ENCODE measurements around the gene SMOC2.

Gene SMOC2

DNA sequence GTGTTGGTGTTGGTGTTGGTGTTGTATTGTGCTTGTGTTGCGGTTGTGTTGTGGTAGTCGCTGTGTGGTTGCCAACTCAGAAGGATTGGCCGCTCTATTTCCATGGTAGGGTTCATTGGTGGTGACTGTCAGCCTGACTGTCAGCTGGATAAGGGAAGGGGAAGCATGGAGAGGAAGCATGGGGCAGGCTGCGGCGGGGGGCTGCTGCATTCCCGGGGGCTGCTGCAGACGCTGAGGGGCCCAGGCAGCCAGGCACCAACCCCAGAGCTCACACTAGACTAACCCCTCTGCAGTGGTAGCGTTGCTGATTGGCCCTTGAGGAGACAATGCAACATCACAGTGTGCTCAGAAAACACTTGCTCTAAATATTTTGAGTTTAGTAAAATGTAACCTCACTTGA is 199.2 kb downstream of the SMOC2 start:
- ChIA-PET POLR2A (no interaction called here), CTCF (interaction anchor here (0.7 to 1.0 kb wide), 2 partner anchors 149 to 269 kb away, joined by 3 to 4 read pairs; no protein-coding TSS in a partner anchor)
- TF ChIP-seq ZNF292 (tag by site-specific recombination; IDR thresholded peaks at IDR 0.05; ENCODE audit: borderline replicate concordance, low read depth) (no peak), ZNF473 (tag by site-specific recombination; IDR thresholded peaks at IDR 0.05) (no peak), ZNF76 (tag by site-specific recombination; IDR thresholded peaks at IDR 0.05; ENCODE audit: borderline replicate concordance, low read depth) (no peak), ZNF768 (tag by site-specific recombination; IDR thresholded peaks at IDR 0.05) (no peak), ZNF184 (tag by site-specific recombination; IDR thresholded peaks at IDR 0.05) (no peak), ZIC2 (tag by site-specific recombination; IDR thresholded peaks at IDR 0.05) (no peak), BCL11B (tag by site-specific recombination; IDR thresholded peaks at IDR 0.05; ENCODE audit: low read depth) (no peak), SETDB1 (IDR thresholded peaks at IDR 0.05; ENCODE audit: insufficient read length, low read length) (no peak), ZNF266 (tag by site-specific recombination; IDR thresholded peaks at IDR 0.05; ENCODE audit: low read depth) (no peak), ZNF202 (tag by site-specific recombination; IDR thresholded peaks at IDR 0.05; ENCODE audit: borderline replicate concordance) (no peak), GLIS1 (tag by site-specific recombination; IDR thresholded peaks at IDR 0.05) (no peak)
- TF ChIP-seq, protein P1, sequence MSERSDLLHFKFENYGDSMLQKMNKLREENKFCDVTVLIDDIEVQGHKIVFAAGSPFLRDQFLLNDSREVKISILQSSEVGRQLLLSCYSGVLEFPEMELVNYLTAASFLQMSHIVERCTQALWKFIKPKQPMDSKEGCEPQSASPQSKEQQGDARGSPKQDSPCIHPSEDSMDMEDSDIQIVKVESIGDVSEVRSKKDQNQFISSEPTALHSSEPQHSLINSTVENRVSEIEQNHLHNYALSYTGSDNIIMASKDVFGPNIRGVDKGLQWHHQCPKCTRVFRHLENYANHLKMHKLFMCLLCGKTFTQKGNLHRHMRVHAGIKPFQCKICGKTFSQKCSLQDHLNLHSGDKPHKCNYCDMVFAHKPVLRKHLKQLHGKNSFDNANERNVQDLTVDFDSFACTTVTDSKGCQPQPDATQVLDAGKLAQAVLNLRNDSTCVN (tag by site-specific recombination; optimal IDR thresholded peaks at IDR 0.05), result no peak
- TF ChIP-seq, protein P2, sequence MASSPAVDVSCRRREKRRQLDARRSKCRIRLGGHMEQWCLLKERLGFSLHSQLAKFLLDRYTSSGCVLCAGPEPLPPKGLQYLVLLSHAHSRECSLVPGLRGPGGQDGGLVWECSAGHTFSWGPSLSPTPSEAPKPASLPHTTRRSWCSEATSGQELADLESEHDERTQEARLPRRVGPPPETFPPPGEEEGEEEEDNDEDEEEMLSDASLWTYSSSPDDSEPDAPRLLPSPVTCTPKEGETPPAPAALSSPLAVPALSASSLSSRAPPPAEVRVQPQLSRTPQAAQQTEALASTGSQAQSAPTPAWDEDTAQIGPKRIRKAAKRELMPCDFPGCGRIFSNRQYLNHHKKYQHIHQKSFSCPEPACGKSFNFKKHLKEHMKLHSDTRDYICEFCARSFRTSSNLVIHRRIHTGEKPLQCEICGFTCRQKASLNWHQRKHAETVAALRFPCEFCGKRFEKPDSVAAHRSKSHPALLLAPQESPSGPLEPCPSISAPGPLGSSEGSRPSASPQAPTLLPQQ (tag by site-specific recombination; IDR thresholded peaks at IDR 0.05), result no peak
- TF ChIP-seq, protein P3, sequence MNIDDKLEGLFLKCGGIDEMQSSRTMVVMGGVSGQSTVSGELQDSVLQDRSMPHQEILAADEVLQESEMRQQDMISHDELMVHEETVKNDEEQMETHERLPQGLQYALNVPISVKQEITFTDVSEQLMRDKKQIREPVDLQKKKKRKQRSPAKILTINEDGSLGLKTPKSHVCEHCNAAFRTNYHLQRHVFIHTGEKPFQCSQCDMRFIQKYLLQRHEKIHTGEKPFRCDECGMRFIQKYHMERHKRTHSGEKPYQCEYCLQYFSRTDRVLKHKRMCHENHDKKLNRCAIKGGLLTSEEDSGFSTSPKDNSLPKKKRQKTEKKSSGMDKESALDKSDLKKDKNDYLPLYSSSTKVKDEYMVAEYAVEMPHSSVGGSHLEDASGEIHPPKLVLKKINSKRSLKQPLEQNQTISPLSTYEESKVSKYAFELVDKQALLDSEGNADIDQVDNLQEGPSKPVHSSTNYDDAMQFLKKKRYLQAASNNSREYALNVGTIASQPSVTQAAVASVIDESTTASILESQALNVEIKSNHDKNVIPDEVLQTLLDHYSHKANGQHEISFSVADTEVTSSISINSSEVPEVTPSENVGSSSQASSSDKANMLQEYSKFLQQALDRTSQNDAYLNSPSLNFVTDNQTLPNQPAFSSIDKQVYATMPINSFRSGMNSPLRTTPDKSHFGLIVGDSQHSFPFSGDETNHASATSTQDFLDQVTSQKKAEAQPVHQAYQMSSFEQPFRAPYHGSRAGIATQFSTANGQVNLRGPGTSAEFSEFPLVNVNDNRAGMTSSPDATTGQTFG (tag by site-specific recombination; IDR thresholded peaks at IDR 0.05; ENCODE audit: borderline replicate concordance), result no peak
- H3K4me1 ChIP-seq (ENCODE audit: control insufficient read depth, insufficient read depth, low read length), result no peaks in the 10 kb centered on the region
- H3K9me3 ChIP-seq (ENCODE audit: control insufficient read depth, insufficient read depth, low read depth, low read length), result no peaks in the 10 kb centered on the region
- no peak overlapping the region for H3K4me3 ChIP-seq (ENCODE audit: low read depth, low read length)
- H3K27ac ChIP-seq (ENCODE audit: extremely low read depth, low read depth, low read length), result no peak overlapping the region
- H3K36me3 ChIP-seq (ENCODE audit: control insufficient read depth in 2 of 2, insufficient read depth in 1 of 2, low read length in 2 of 2), result no peaks in the 10 kb centered on the region

DNA sequence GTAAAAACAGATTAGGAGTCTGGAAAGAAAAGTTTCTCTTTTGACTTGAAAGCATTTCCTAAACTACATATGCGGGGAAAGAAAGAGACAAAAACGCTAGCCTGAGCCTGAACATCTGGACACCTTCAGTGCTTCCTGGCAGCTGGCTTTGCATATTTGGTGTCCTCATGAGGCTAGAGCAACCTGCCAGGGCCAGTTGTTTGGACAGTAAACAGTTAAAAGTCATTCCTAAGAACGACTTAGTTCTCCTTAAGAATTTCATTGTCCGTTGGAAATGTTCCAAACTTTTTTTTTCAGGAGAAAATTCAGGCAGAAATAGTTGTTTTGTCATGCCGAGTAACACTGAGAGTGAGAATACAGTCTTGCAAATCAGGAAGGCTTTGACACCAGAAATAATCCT is 199.8 kb downstream of the SMOC2 start:
- Histone ChIP-seq H3K36me3 (ENCODE audit: control insufficient read depth in 2 of 2, insufficient read depth in 1 of 2, low read length in 2 of 2) (no peaks in the 10 kb centered on the region), H3K27ac (ENCODE audit: extremely low read depth, low read depth, low read length) (no peak overlapping the region), H3K4me1 (ENCODE audit: control insufficient read depth, insufficient read depth, low read length) (no peaks in the 10 kb centered on the region), H3K9me3 (ENCODE audit: control insufficient read depth, insufficient read depth, low read depth, low read length) (no peaks in the 10 kb centered on the region), H3K4me3 (ENCODE audit: low read depth, low read length) (no peak overlapping the region)
- ChIA-PET CTCF (interaction anchor here (0.7 to 1.0 kb wide), 2 partner anchors 150 to 269 kb away, joined by 3 to 4 read pairs; no protein-coding TSS in a partner anchor), POLR2A (no interaction called here)
- TF ChIP-seq, protein P4, sequence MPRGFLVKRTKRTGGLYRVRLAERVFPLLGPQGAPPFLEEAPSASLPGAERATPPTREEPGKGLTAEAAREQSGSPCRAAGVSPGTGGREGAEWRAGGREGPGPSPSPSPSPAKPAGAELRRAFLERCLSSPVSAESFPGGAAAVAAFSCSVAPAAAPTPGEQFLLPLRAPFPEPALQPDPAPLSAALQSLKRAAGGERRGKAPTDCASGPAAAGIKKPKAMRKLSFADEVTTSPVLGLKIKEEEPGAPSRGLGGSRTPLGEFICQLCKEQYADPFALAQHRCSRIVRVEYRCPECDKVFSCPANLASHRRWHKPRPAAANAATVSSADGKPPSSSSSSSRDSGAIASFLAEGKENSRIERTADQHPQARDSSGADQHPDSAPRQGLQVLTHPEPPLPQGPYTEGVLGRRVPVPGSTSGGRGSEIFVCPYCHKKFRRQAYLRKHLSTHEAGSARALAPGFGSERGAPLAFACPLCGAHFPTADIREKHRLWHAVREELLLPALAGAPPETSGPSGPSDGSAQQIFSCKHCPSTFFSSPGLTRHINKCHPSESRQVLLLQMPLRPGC (tag by site-specific recombination; IDR thresholded peaks at IDR 0.05), result no peak
- TF ChIP-seq, protein P5, sequence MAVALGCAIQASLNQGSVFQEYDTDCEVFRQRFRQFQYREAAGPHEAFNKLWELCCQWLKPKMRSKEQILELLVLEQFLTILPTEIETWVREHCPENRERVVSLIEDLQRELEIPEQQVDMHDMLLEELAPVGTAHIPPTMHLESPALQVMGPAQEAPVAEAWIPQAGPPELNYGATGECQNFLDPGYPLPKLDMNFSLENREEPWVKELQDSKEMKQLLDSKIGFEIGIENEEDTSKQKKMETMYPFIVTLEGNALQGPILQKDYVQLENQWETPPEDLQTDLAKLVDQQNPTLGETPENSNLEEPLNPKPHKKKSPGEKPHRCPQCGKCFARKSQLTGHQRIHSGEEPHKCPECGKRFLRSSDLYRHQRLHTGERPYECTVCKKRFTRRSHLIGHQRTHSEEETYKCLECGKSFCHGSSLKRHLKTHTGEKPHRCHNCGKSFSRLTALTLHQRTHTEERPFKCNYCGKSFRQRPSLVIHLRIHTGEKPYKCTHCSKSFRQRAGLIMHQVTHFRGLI (tag by site-specific recombination; IDR thresholded peaks at IDR 0.05), result no peak
- TF ChIP-seq ZNF223 (tag by site-specific recombination; IDR thresholded peaks at IDR 0.05), result no peak
- TF ChIP-seq YY2 (tag by site-specific recombination; IDR thresholded peaks at IDR 0.05), result no peak

All from HEK293 (cell line).